WTC11 (cell line): Measurements from ENCODE around the gene NUMBL. TPM values are rescaled to one million over a fixed set of nuclear protein-coding genes. Genes with fewer than 3 reads are reported as not detected.

Source experiments
- ATAC-seq: fragments of 200-7000 bp; cut with Tn5 transposase; 2 replicates; pipeline ENCODE4 v1.10.0; 2021; ENCODE audit warnings: mild to moderate bottlenecking, moderate library complexity
- CTCF ChIA-PET: fragments of 300-600 bp; sonication (Branson Sonifier 250); formaldehyde crosslinking; loops from one replicate; lab custom pipeline; 2021; ENCODE audit warnings: antibody characterized with exemption; lab: Charles Lee
- POLR2A ChIA-PET: fragments of 350-600 bp; sonication (Branson Sonifier 250); formaldehyde crosslinking; loops from one replicate; lab custom pipeline; 2021; ENCODE audit warnings: antibody characterized with exemption; lab: Charles Lee
- DNase-seq: peaks from one replicate; pipeline ENCODE4 v3.0.0; 2021; ENCODE audit warnings: low spot score
- H3K27ac Mint-ChIP-seq: 2 replicates; pipeline ENCODE4 v1.8.0; 2021; ENCODE audit warnings: mixed read lengths
- H3K27me3 Mint-ChIP-seq: 2 replicates; pipeline ENCODE4 v1.8.0; 2021; ENCODE audit warnings: low read depth, mild to moderate bottlenecking, moderate library complexity, mixed read lengths
- H3K36me3 Mint-ChIP-seq: 2 replicates; pipeline ENCODE4 v1.8.0; 2021; ENCODE audit warnings: mixed read lengths
- H3K4me1 Mint-ChIP-seq: 2 replicates; pipeline ENCODE4 v1.8.0; 2022; ENCODE audit warnings: mixed read lengths
- H3K4me3 Mint-ChIP-seq: 2 replicates; pipeline ENCODE4 v1.8.0; 2021; ENCODE audit warnings: mild to moderate bottlenecking, moderate library complexity, mixed read lengths
- H3K9me3 Mint-ChIP-seq: 2 replicates; pipeline ENCODE4 v1.8.0; 2021; ENCODE audit warnings: mixed read lengths
- E2F1 ChIP-seq: sonication (generic); formaldehyde crosslinking; IDR thresholded peaks from 2 replicates; pipeline ENCODE4 v1.8.0; 2022; ENCODE audit warnings: mild to moderate bottlenecking, missing genetic modification reagents
- ESRRA ChIP-seq: sonication (generic); formaldehyde crosslinking; IDR thresholded peaks from 2 replicates; pipeline ENCODE4 v1.8.1; 2022; ENCODE audit warnings: mild to moderate bottlenecking, missing genetic modification reagents, borderline replicate concordance
- FOXK1 ChIP-seq: sonication (generic); formaldehyde crosslinking; IDR thresholded peaks from 2 replicates; pipeline ENCODE4 v1.8.0; 2022; ENCODE audit warnings: mild to moderate bottlenecking, moderate library complexity, missing genetic modification reagents
- HMGA2 ChIP-seq: fragments of 250-450 bp; sonication (Bioruptor Pico); IDR thresholded peaks from 2 replicates; pipeline ENCODE4 v1.4.0; 2021; ENCODE audit warnings: mild to moderate bottlenecking, moderate library complexity
- MLX ChIP-seq: sonication (generic); formaldehyde crosslinking; IDR thresholded peaks from 2 replicates; pipeline ENCODE4 v1.8.1; 2023; ENCODE audit warnings: mild to moderate bottlenecking, missing genetic modification reagents, moderate library complexity
- NFE2L1 ChIP-seq: sonication (generic); formaldehyde crosslinking; IDR thresholded peaks from 2 replicates; pipeline ENCODE4 v1.8.1; 2023; ENCODE audit warnings: missing genetic modification reagents
- NR3C1 ChIP-seq: sonication (generic); formaldehyde crosslinking; conservative IDR thresholded peaks from 2 replicates; pipeline ENCODE4 v1.8.1; 2023; ENCODE audit warnings: low read depth, mild to moderate bottlenecking, missing genetic modification reagents
- PRDM15 ChIP-seq: sonication (generic); formaldehyde crosslinking; IDR thresholded peaks from 2 replicates; pipeline ENCODE4 v1.8.0; 2022; ENCODE audit warnings: missing genetic modification reagents
- RORB ChIP-seq: fragments of 250-450 bp; sonication (Bioruptor Pico); IDR thresholded peaks from 2 replicates; pipeline ENCODE4 v1.9.0; 2021; ENCODE audit warnings: mild to moderate bottlenecking
- TCF7 ChIP-seq: sonication (generic); formaldehyde crosslinking; IDR thresholded peaks from 2 replicates; pipeline ENCODE4 v1.8.0; 2022; ENCODE audit warnings: mild to moderate bottlenecking, low read depth, missing genetic modification reagents, moderate library complexity
- TEAD1 ChIP-seq: sonication (generic); formaldehyde crosslinking; IDR thresholded peaks from 2 replicates; pipeline ENCODE4 v1.8.0; 2022; ENCODE audit warnings: mild to moderate bottlenecking, missing genetic modification reagents
- ZBTB21 ChIP-seq: sonication (generic); formaldehyde crosslinking; IDR thresholded peaks from 2 replicates; pipeline ENCODE4 v1.8.1; 2023; ENCODE audit warnings: mild to moderate bottlenecking, missing genetic modification reagents, borderline replicate concordance
- ZNF121 ChIP-seq: sonication (generic); formaldehyde crosslinking; IDR thresholded peaks from 2 replicates; pipeline ENCODE4 v1.8.0; 2023; ENCODE audit warnings: missing genetic modification reagents
- ZNF317 ChIP-seq: sonication (generic); formaldehyde crosslinking; IDR thresholded peaks from 2 replicates; pipeline ENCODE4 v1.8.1; 2023; ENCODE audit warnings: low read depth, mild to moderate bottlenecking, moderate library complexity, missing genetic modification reagents, borderline replicate concordance
- total RNA-seq: library from RNA; stranded (reverse); gene quantifications from 3 replicates; pipeline ENCODE4 v1.2.3, GENCODE V29; 2021
- TF ChIP-seq, protein P1 (sequence below): fragments of 250-450 bp; sonication (Bioruptor Pico); IDR thresholded peaks from 2 replicates; pipeline ENCODE4 v2.1.2; 2022; ENCODE audit warnings: mild to moderate bottlenecking, moderate library complexity
- TF ChIP-seq, protein P2 (sequence below): sonication (generic); formaldehyde crosslinking; conservative IDR thresholded peaks from 2 replicates; pipeline ENCODE4 v1.8.1; 2022; ENCODE audit warnings: mild to moderate bottlenecking, missing genetic modification reagents
- TF ChIP-seq, protein P3 (sequence below): sonication (generic); formaldehyde crosslinking; IDR thresholded peaks from 2 replicates; pipeline ENCODE4 v1.8.1; 2022; ENCODE audit warnings: low read depth, mild to moderate bottlenecking, moderate library complexity, missing genetic modification reagents, borderline replicate concordance
- TF ChIP-seq, protein P4 (sequence below): sonication (generic); formaldehyde crosslinking; IDR thresholded peaks from 2 replicates; pipeline ENCODE4 v1.8.1; 2022; ENCODE audit warnings: mild to moderate bottlenecking, moderate library complexity, missing genetic modification reagents
- TF ChIP-seq, protein P5 (sequence below): fragments of 250-450 bp; sonication (Bioruptor Pico); IDR thresholded peaks from 2 replicates; pipeline ENCODE4 v1.8.0; 2021; ENCODE audit warnings: mild to moderate bottlenecking
- TF ChIP-seq, protein P6 (sequence below): sonication (generic); formaldehyde crosslinking; IDR thresholded peaks from 2 replicates; pipeline ENCODE4 v1.8.1; 2022; ENCODE audit warnings: low read depth, missing genetic modification reagents, borderline replicate concordance

NUMBL gene
- total RNA-seq, 1 experiment from 2014 or later, result 30.3 TPM

- ATAC-seq (peak; percentile 1; the same call in 1 of the 2 replicates), DNase-seq (peak; percentile 32)
- TF ChIP-seq, protein P1, sequence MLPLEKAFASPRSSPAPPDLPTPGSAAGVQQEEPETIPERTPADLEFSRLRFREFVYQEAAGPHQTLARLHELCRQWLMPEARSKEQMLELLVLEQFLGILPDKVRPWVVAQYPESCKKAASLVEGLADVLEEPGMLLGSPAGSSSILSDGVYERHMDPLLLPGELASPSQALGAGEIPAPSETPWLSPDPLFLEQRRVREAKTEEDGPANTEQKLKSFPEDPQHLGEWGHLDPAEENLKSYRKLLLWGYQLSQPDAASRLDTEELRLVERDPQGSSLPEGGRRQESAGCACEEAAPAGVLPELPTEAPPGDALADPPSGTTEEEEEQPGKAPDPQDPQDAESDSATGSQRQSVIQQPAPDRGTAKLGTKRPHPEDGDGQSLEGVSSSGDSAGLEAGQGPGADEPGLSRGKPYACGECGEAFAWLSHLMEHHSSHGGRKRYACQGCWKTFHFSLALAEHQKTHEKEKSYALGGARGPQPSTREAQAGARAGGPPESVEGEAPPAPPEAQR (CRISPR knock-in tag), result no peak
- TF ChIP-seq NFE2L1 (CRISPR knock-in tag) (no peak), TCF7 (CRISPR knock-in tag) (no peak), MLX (no peak)
- Mint-ChIP-seq H3K4me3 (no peak overlapping the region), H3K9me3 (no peaks in the 10 kb centered on the region), H3K27me3 (no peaks in the 10 kb centered on the region), H3K4me1 (peaks cover 6% of the 10 kb centered on the region), H3K36me3 (peaks cover 22% of the 10 kb centered on the region), H3K27ac (no peak overlapping the region)
- CTCF ChIA-PET, result no interaction called here
- POLR2A ChIA-PET, result no interaction called here
These were observed 957 bp downstream of the NUMBL start for GRCh38 chr19:40689339-40690049.

- no peaks in the 10 kb centered on the region for H3K9me3 Mint-ChIP-seq
- no peak overlapping the region for H3K4me3 Mint-ChIP-seq
- no peak for TF ChIP-seq TEAD1 (CRISPR knock-in tag)
- TF ChIP-seq TCF7 (CRISPR knock-in tag), result no peak
- TF ChIP-seq, protein P2, sequence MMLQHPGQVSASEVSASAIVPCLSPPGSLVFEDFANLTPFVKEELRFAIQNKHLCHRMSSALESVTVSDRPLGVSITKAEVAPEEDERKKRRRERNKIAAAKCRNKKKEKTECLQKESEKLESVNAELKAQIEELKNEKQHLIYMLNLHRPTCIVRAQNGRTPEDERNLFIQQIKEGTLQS, result no peak
- no peak for TF ChIP-seq HMGA2
- no peak for TF ChIP-seq ESRRA (CRISPR knock-in tag)
- TF ChIP-seq, protein P3, sequence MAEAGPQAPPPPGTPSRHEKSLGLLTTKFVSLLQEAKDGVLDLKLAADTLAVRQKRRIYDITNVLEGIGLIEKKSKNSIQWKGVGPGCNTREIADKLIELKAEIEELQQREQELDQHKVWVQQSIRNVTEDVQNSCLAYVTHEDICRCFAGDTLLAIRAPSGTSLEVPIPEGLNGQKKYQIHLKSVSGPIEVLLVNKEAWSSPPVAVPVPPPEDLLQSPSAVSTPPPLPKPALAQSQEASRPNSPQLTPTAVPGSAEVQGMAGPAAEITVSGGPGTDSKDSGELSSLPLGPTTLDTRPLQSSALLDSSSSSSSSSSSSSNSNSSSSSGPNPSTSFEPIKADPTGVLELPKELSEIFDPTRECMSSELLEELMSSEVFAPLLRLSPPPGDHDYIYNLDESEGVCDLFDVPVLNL, result no peak
- no peak for TF ChIP-seq ZNF121
- no peak for TF ChIP-seq RORB (CRISPR knock-in tag)
- no peak for TF ChIP-seq PRDM15 (CRISPR knock-in tag)
- no peak for TF ChIP-seq ZNF317 (CRISPR knock-in tag)
- TF ChIP-seq, protein P4, sequence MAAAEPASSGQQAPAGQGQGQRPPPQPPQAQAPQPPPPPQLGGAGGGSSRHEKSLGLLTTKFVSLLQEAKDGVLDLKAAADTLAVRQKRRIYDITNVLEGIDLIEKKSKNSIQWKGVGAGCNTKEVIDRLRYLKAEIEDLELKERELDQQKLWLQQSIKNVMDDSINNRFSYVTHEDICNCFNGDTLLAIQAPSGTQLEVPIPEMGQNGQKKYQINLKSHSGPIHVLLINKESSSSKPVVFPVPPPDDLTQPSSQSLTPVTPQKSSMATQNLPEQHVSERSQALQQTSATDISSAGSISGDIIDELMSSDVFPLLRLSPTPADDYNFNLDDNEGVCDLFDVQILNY (CRISPR knock-in tag), result no peak
- no peak for TF ChIP-seq NR3C1 (CRISPR knock-in tag)
- no peak for TF ChIP-seq E2F1 (CRISPR knock-in tag)
- TF ChIP-seq, protein P5, sequence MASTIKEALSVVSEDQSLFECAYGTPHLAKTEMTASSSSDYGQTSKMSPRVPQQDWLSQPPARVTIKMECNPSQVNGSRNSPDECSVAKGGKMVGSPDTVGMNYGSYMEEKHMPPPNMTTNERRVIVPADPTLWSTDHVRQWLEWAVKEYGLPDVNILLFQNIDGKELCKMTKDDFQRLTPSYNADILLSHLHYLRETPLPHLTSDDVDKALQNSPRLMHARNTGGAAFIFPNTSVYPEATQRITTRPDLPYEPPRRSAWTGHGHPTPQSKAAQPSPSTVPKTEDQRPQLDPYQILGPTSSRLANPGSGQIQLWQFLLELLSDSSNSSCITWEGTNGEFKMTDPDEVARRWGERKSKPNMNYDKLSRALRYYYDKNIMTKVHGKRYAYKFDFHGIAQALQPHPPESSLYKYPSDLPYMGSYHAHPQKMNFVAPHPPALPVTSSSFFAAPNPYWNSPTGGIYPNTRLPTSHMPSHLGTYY (CRISPR knock-in tag), result no peak
- TF ChIP-seq, protein P6, sequence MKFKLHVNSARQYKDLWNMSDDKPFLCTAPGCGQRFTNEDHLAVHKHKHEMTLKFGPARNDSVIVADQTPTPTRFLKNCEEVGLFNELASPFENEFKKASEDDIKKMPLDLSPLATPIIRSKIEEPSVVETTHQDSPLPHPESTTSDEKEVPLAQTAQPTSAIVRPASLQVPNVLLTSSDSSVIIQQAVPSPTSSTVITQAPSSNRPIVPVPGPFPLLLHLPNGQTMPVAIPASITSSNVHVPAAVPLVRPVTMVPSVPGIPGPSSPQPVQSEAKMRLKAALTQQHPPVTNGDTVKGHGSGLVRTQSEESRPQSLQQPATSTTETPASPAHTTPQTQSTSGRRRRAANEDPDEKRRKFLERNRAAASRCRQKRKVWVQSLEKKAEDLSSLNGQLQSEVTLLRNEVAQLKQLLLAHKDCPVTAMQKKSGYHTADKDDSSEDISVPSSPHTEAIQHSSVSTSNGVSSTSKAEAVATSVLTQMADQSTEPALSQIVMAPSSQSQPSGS (CRISPR knock-in tag), result no peak
- TF ChIP-seq FOXK1 (CRISPR knock-in tag), result no peak
- no peak for TF ChIP-seq ZBTB21
- TF ChIP-seq, all 79 proteins: peak for 0
- peaks cover 19% of the 10 kb centered on the region for H3K36me3 Mint-ChIP-seq
- H3K27me3 Mint-ChIP-seq, result no peaks in the 10 kb centered on the region
- no peak overlapping the region for H3K27ac Mint-ChIP-seq
- peaks cover 6% of the 10 kb centered on the region for H3K4me1 Mint-ChIP-seq
- DNase-seq, result no peak
- no peak for ATAC-seq
- POLR2A ChIA-PET, result no interaction called here
- CTCF ChIA-PET, result no interaction called here
These were observed 1.5 kb downstream of the NUMBL start for GRCh38 chr19:40688987-40689338.
